ENCODE measurements around the gene FAM43A.

DNA sequence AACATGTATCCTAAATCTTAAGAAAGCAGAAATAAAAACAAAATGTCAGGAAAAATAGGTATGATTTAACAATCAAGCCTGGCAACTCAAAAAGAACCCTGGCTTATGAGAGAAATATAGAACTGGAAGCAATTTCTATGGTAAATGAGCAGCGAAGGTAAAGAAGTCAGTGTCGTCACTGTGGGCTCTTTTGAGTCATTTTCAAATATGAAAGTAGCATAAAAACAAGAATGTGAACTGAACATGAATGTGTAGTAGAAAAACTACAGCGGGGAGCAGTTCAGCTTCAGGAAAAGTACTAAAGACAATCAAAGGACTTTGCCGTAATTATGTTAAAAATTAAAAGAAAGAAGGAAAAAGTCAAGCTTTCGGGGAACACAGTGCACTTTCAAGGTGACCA, 31.2 kb upstream of the FAM43A start:
- TF ChIP-seq SIN3A (IDR thresholded peaks at IDR 0.05; ENCODE audit: borderline replicate concordance, insufficient read depth, low read length) (no peak), TAF1 (IDR thresholded peaks at IDR 0.05; ENCODE audit: borderline replicate concordance, insufficient read depth, low read length) (no peak), POLR2AphosphoS5 (IDR thresholded peaks at IDR 0.05; ENCODE audit: low read depth, low read length) (no peak), FOXP2 (optimal IDR thresholded peaks at IDR 0.05; ENCODE audit: borderline replicate concordance, extremely low read depth, extremely low read length, insufficient read depth) (no peak)
- TF ChIP-seq, protein P1, sequence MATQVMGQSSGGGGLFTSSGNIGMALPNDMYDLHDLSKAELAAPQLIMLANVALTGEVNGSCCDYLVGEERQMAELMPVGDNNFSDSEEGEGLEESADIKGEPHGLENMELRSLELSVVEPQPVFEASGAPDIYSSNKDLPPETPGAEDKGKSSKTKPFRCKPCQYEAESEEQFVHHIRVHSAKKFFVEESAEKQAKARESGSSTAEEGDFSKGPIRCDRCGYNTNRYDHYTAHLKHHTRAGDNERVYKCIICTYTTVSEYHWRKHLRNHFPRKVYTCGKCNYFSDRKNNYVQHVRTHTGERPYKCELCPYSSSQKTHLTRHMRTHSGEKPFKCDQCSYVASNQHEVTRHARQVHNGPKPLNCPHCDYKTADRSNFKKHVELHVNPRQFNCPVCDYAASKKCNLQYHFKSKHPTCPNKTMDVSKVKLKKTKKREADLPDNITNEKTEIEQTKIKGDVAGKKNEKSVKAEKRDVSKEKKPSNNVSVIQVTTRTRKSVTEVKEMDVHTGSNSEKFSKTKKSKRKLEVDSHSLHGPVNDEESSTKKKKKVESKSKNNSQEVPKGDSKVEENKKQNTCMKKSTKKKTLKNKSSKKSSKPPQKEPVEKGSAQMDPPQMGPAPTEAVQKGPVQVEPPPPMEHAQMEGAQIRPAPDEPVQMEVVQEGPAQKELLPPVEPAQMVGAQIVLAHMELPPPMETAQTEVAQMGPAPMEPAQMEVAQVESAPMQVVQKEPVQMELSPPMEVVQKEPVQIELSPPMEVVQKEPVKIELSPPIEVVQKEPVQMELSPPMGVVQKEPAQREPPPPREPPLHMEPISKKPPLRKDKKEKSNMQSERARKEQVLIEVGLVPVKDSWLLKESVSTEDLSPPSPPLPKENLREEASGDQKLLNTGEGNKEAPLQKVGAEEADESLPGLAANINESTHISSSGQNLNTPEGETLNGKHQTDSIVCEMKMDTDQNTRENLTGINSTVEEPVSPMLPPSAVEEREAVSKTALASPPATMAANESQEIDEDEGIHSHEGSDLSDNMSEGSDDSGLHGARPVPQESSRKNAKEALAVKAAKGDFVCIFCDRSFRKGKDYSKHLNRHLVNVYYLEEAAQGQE (IDR thresholded peaks at IDR 0.05; ENCODE audit: insufficient read depth in 1 of 2, low read depth in 2 of 2, low read length in 2 of 2) = no peak

Measured in PFSK-1 (cell line).